ENCODE data around the gene KDM1B.
"Not testable (repeated sequence)": the region's sequence is repeated elsewhere in the genome, so short reads cannot be mapped to it uniquely, and the experiment has no call there.

The KDM1B gene

GRCh38 chr6:18192026-18192425 lies 36.8 kb downstream of the KDM1B start:
- no peak for DNase-seq (ENCODE audit: low spot score)
- ChIA-PET CTCF (interaction anchor here (0.6 to 0.7 kb wide), 2 partner anchors 46 to 291 kb away, joined by 3 read pairs; no protein-coding TSS in a partner anchor), POLR2A (ENCODE audit: low non-redundant PET) (no interaction called here)
- TF ChIP-seq, protein P1, sequence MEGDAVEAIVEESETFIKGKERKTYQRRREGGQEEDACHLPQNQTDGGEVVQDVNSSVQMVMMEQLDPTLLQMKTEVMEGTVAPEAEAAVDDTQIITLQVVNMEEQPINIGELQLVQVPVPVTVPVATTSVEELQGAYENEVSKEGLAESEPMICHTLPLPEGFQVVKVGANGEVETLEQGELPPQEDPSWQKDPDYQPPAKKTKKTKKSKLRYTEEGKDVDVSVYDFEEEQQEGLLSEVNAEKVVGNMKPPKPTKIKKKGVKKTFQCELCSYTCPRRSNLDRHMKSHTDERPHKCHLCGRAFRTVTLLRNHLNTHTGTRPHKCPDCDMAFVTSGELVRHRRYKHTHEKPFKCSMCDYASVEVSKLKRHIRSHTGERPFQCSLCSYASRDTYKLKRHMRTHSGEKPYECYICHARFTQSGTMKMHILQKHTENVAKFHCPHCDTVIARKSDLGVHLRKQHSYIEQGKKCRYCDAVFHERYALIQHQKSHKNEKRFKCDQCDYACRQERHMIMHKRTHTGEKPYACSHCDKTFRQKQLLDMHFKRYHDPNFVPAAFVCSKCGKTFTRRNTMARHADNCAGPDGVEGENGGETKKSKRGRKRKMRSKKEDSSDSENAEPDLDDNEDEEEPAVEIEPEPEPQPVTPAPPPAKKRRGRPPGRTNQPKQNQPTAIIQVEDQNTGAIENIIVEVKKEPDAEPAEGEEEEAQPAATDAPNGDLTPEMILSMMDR (conservative IDR thresholded peaks at IDR 0.05; ENCODE audit: low read depth), result no peak
- no peak overlapping the region for H3K27ac ChIP-seq

DNA sequence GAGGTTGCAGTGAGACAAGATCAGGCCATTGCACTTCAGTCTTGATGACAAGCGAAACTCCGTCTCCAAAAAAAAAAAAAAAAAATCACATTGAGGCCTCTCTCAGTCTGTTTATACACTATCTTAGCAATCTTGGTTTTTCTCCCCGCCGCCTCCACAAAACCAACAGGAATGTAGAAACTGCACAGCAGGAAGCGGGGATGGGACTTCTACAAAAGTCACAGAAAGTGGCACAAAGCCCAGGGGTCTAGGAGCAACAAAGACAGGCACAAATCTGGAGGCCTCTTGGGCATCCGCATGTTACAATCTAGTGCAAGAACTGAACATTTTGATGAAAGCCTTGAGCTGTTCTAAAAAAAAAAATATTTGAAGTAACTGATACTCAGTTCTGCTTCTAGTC lies 48.6 kb downstream of the KDM1B start:
- no peak for DNase-seq (ENCODE audit: low spot score)
- TF ChIP-seq, protein P1 (conservative IDR thresholded peaks at IDR 0.05; ENCODE audit: low read depth), result no peak
- POLR2A ChIA-PET (ENCODE audit: low non-redundant PET), result no interaction called here
- CTCF ChIA-PET, result interaction anchor here (0.7 kb wide), 1 partner anchor 76 kb away, joined by 5 read pairs; no protein-coding TSS in a partner anchor
- H3K27ac ChIP-seq, result no peak overlapping the region

GRCh38 chr6:18204691-18205090 lies 49.5 kb downstream of the KDM1B start:
- TF ChIP-seq, protein P1 (conservative IDR thresholded peaks at IDR 0.05; ENCODE audit: low read depth), result no peak
- CTCF ChIA-PET, result interaction anchor here (0.6 kb wide), 1 partner anchor 1222 kb away, joined by 4 read pairs; no protein-coding TSS in a partner anchor
- POLR2A ChIA-PET (ENCODE audit: low non-redundant PET), result no interaction called here
- DNase-seq (ENCODE audit: low spot score), result no peak
- H3K27ac ChIP-seq, result no peak overlapping the region

- H3K27ac ChIP-seq, result no peak overlapping the region
- TF ChIP-seq, protein P1 (conservative IDR thresholded peaks at IDR 0.05; ENCODE audit: low read depth), result no peak
- DNase-seq (ENCODE audit: low spot score), result no peak
- POLR2A ChIA-PET (ENCODE audit: low non-redundant PET), result interaction anchor here (0.6 kb wide), 2 partner anchors 425 to 492 kb away, joined by 4 to 11 read pairs; no protein-coding TSS in a partner anchor
- CTCF ChIA-PET, result no interaction called here
Measured at GRCh38 chr6:18206591-18206990, 51.4 kb downstream of the KDM1B start.

- TF ChIP-seq, protein P1 (conservative IDR thresholded peaks at IDR 0.05; ENCODE audit: low read depth), result no peak
- ChIA-PET POLR2A (ENCODE audit: low non-redundant PET) (no interaction called here), CTCF (interaction anchor here (0.7 kb wide), 1 partner anchor 1081 kb away, joined by 3 read pairs; no protein-coding TSS in a partner anchor)
- no peak for DNase-seq (ENCODE audit: low spot score)
- no peak overlapping the region for H3K27ac ChIP-seq
Measured at GRCh38 chr6:18207438-18207837, 52.2 kb downstream of the KDM1B start.

DNA sequence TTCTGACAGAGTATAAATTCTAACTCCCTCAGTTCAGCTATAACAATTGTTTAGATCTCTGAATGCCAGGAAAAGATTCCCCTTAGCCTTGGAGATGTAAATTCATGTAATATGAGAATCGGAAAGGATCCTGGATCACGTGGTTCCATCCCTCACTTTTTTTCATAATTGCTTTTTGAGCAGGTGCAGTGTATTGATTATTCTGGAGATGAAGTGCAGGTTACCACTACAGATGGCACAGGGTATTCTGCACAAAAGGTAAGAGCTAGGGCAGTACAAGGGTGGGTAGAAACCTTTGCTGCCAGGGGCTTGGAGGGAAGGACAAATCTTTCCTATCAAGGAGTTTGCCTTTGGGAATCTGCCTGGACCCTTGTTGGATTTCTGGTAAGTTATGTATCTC lies 52.7 kb downstream of the KDM1B start:
- H3K27ac ChIP-seq, result no peak overlapping the region
- POLR2A ChIA-PET (ENCODE audit: low non-redundant PET), result no interaction called here
- TF ChIP-seq, protein P1 (conservative IDR thresholded peaks at IDR 0.05; ENCODE audit: low read depth), result no peak
- CTCF ChIA-PET, result interaction anchor here (0.7 kb wide), 1 partner anchor 1081 kb away, joined by 3 read pairs; no protein-coding TSS in a partner anchor
- DNase-seq (ENCODE audit: low spot score), result no peak

GRCh38 chr6:18208778-18209177 lies 53.6 kb downstream of the KDM1B start:
- POLR2A ChIA-PET (ENCODE audit: low non-redundant PET), result not testable (repeated sequence)

More at GRCh38 chr6:18208778-18209177, 53.6 kb downstream of the KDM1B start:
- H3K27ac ChIP-seq; CTCF ChIA-PET; DNase-seq (ENCODE audit: low spot score): not testable (repeated sequence)

Measured in RWPE1 (cell line).